Cardiac septum (tissue), 1 donor: ENCODE results near the gene DLX3. TPM values are rescaled to one million over a fixed set of nuclear protein-coding genes. Genes with fewer than 3 reads are reported as not detected.

Experiments used
- DNase-seq: peaks from one replicate; pipeline ENCODE4 v3.0.0-alpha.2; 2020; ENCODE audit warnings: low spot score
- intact Hi-C: fragments of 100-400 bp; cut with DNase I; formaldehyde crosslinking; loops from one replicate; pipeline ENCODE4 v1.14.0; 2022
- total RNA-seq: library from RNA; stranded (reverse); fragmentation: NEBNext Ultra II Directional; extraction: Animal tissue kit (Norgen Biotek cat#: 25700); gene quantifications from one replicate; pipeline ENCODE4 v1.2.1, GENCODE V29; 2021
- donor health status: DM: no; HTN: no; CAD: no.

The DLX3 gene
- total RNA-seq, 1 donor from 2014 or later = not detected

DNA sequence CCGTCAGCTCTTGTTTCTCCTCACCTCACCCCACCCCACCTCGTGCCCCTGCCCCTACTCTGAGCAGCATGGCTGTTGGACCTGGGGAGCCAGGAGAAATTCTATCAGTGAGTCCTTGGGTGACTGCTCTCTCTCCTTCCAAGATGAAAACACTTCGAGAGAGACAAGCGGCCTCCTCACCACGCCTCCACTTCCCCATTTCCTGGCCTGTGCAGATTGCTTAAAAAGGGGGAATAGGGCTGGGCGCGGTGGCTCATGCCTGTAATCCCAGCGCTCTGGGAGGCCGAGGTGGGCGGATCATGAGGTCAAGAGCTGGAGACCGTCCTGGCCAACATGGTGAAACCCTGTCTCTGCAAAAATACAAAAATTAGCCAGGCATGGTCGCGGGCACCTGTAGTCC is 16.5 kb downstream of the DLX3 start:
- DNase-seq = no peak
- intact Hi-C loops = no loop called here

GRCh38 chr17:49977463-49978389 is 17.3 kb downstream of the DLX3 start:
- no peak for DNase-seq
- intact Hi-C loops = no loop called here

- no peak for DNase-seq
- intact Hi-C loops = no loop called here
Measured at GRCh38 chr17:49976828-49977202, 18.2 kb downstream of the DLX3 start.

DNA sequence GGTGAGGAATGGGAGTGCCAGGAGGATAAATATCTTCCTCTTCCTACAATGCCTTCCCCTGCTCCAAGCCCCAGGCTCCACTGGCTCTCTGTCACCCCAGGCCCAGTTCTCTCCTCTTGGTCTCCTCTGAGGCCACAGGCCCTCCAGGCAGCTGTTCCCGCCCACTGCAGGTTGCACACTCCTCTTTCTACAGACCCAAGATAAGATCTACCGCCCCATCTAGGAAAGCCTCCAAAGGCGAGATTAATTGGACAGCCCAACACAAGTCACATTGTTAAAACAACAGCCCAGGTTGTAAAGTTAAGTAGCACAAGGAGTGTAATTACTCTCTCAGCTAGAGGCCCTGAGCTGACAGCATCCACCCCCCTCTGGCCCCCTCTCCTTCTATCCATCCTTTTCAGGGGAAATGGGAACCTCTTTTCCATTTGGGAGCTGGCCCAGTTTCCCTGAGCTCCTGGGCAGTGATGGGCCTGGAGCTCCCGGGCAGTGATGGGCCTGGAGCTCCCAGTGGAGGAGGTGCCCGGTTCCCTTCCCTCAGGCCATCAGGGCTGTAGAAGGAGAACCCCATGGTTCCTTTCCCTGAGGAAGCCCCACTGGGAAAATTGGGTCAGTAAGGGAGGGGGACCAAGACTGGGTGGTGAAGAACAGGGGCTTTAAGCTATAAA is 18.7 kb downstream of the DLX3 start:
- intact Hi-C loops = no loop called here
- no peak for DNase-seq

- no peak for DNase-seq
Measured at GRCh38 chr17:49975531-49975930, 19.5 kb downstream of the DLX3 start.

DNA sequence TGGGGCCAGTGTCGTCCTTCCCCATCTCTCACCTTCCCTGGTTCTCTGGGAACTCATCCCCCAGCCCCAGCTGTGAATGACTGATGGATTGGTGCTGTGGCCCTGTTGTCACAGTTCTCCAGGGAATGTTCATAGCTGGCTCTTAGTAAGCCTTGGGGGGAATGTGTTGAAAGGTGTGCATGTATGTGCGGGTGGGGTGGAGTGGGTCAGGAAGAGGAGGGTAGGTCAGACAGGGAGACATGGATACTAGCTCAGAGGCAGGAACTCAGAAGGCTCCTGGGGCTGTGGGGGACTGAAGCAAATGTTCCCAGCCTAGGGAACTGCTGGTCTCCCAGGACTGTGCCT is 21.8 kb downstream of the DLX3 start:
- intact Hi-C loops = no loop called here
- DNase-seq = no peak

More at GRCh38 chr17:49975531-49975930, 19.5 kb downstream of the DLX3 start:
- intact Hi-C loops = no loop called here

DNA sequence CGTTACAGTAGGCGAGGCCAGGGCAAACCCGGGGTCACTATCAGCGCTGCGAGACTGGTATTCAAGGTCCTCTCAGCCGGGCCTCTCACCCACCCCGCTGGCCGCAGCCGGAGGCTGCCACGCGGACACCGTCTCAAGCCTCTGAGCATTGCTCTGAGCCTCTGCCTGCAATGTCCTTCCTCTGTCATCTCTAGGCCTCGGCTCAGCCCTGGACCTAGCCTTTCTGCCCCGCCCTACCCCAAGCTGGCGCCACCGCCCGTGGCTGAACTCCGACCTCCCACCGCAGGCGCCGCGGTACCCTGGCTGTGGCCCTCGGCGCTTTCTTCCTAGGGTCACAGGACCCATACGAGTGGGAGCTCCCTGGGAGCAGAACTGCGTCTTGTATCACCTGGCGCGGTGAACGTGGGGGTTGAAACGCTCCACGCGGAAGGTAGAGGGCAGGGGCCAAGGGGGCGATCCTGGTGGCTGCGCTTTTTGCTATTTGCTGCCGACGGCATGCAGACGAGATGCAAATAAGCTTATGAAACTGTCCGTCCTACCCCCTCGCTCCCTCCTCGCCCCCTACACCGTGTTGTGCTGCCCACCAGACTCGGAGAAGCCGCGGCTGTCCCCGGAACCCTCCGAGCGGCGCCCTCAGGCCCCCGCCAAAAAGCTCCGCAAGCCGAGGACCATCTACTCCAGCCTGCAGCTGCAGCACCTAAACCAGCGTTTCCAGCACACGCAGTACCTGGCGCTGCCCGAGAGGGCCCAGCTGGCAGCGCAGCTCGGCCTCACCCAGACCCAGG is 22.3 kb downstream of the DLX3 start:
- DNase-seq = no peak
- intact Hi-C loops = no loop called here

GRCh38 chr17:49971848-49972485 is 23.1 kb downstream of the DLX3 start:
- intact Hi-C loops = no loop called here
- no peak for DNase-seq

- intact Hi-C loops = no loop called here
- no peak for DNase-seq
Measured at GRCh38 chr17:49971199-49971847, 23.7 kb downstream of the DLX3 start.

- no peak for DNase-seq
- intact Hi-C loops = no loop called here
Measured at GRCh38 chr17:49970498-49970897, 24.5 kb downstream of the DLX3 start.

GRCh38 chr17:49969795-49970389 is 25.1 kb downstream of the DLX3 start:
- DNase-seq = no peak
- intact Hi-C loops = no loop called here

DNA sequence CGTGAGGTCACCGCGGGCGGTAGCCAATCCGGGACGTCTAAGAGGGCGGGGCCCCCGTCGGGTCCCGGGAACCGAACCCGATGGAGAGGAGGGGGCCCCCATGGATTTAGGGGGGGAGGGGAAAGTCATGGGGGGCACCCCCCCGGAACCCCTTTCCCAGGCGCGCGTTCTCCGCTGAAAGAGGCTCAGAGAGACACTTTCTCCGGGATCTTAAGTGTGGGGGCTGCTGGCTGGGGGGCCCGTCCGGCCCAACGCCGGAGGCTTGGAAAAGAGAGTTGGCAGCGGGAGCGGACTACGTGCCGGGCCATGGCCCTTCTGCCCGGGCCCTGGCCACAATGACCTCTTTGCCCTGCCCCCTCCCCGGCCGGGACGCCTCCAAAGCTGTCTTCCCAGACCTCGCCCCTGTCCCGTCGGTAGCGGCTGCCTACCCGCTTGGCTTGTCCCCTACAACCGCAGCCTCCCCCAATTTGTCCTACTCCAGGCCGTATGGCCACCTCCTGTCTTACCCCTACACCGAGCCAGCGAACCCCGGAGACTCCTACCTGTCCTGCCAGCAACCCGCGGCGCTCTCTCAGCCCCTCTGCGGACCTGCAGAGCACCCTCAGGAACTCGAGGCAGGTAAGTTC is 25.8 kb downstream of the DLX3 start, which contains the start of gene DLX4:
Gene DLX4, plus strand, starts transcription at position 57 of the 626 bp plus-strand sequence. Its CDS starts 279 bp downstream, at position 336.
- DNase-seq = no peak
- intact Hi-C loops = no loop called here

DNA sequence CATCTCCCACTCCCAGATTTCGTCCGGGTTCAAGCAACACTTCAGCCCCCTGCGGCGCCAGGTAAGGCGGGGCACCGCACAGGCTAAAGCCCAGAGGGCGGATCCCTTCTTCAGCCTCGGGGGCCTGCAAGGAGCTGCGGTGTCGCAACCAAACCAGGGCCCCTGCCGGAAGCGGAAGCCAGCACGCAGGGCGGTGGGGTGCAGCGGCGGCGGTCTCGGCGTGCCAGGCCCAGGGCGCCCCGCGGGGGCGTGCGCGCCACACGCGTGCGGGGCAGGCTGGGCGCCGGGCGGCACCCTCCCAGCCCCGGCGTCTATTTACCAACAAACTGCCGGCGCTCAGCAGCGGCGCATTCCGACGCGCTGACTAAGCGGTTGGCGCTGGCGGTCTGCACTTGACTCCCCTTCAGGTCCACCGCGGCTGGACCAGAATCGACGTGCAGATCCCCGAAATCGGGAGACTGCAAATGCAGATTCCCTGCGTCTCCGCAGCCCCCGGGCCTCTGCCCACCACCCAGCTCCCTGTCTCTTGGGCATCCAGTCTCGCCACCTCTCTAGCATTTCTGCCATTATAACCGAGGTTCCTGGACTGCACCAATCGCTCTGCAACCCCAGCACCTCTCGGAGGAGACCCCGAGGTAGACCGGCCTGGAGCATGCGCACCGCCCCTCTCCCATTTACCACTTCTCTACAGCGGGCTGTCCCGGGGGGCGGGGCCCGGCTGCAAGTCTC is 26.5 kb downstream of the DLX3 start:
- intact Hi-C loops = no loop called here
- no peak for DNase-seq

- intact Hi-C loops = no loop called here
Measured at GRCh38 chr17:49967621-49968404, 27.2 kb downstream of the DLX3 start.

DNA sequence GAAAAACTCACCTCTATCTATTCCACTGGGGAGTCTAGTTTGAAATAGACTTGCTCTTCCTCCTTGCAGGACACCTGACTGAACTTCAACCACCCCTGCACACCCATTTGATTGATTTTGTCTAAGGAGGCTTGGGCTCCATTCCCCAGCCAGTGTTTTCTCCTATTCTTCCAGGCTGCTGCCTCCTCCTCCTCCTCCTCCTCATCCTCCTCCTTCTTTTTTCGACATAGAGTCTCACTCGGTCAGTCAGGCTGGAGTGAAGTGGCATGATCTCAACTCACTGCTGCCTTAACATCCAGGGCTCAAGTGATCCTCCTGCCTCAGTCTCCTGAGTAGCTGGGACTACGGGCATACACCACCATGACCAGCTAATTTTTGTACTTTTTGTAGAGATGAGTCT is 27.8 kb downstream of the DLX3 start:
- intact Hi-C loops = no loop called here
- no peak for DNase-seq

More at GRCh38 chr17:49967621-49968404, 27.2 kb downstream of the DLX3 start:
- DNase-seq = no peak

DNA sequence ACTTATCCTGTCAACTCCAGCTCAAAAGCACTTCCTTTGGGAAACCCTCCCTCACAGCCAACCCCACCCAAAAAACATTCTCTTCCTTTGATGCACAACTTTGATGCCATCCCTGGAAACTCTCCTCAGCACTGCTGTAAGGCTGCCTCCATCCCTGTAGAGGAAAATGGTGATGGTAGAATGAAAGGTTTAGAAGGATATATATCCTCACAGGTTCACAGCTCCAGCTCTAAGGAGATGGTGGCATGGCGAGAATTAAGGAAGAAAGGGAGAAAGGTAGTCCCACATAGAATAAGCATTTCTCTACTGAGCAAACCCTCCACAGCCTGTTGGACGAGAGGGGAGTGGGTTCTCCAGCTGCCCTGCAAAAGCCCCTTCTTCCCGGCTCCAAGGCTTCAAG is 28.3 kb downstream of the DLX3 start:
- no peak for DNase-seq
- intact Hi-C loops = no loop called here

DNA sequence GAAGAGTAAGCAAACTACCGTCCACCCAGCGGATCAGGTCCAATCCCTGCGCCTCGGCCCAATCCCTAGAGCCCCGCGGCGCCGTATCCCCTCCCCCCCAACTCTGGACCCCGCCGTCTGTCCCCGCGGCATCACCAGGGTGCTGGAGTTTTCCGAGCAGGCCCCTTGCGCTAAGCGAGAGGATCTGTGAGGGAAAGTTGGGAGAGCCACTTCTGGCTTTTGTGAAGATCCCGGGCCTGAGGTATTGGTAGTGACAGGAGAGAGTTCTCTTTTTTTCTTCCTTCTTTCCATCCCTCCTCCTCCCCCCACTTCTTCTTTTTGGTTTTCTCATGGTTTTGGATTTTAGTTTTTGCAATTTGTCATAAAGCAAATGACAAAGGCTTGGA is 29.5 kb downstream of the DLX3 start:
- intact Hi-C loops = no loop called here
- DNase-seq = no peak
